Activated CD4-positive, alpha-beta T cell treated with anti-CD3 and anti-CD28 coated beads, Interleukin-2, amount 50 U/mL, for 48 hours (primary cell): ENCODE results near the gene ATXN1.

ENCODE experiments used
- DNase-seq, 2 experiments: peaks; one replicate each; pipeline ENCODE4 v3.0.0-alpha.2; 2020

Gene ATXN1

DNA sequence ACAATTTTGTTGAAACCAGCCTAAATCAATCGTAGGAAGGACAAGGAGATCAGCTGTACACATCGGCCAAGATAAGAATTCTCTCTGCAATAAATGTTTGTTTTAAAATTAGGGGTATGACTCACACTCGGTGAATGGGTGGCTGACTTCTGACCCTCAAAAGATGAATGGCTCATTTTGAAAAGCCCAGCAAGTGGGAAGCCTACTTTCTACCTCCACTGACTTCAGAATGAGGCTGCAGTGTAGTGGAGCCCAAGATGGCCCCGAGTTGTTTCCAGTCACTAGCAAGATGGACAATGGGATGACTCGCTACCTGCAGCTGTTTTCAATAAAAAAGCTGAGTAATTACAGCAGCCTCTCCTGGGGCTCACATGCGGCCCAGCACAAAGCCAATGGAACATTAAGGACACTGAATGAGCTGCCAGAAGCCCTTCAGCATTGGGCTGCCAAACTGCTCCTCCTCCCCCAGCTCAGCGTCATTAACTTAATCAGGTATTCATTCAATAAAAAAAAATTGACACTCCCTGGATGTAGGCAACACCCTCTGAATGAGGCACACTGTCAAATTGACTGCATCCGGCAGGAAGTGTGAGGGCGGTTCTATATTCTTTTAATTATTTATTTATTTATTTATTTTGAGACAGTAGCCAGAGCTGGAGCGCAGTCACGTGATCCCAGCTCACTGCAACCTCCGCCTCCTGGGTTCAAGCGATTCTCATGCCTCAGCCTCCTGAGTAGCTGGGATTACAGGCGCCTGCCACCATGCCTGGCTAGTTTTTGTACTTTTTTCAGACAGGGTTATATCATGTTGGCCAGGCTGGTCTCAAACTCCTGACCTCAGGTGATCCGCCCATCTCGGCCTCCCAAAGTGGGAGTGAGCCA is 415.6 kb downstream of the ATXN1 start:
- DNase-seq, result no peak

DNA sequence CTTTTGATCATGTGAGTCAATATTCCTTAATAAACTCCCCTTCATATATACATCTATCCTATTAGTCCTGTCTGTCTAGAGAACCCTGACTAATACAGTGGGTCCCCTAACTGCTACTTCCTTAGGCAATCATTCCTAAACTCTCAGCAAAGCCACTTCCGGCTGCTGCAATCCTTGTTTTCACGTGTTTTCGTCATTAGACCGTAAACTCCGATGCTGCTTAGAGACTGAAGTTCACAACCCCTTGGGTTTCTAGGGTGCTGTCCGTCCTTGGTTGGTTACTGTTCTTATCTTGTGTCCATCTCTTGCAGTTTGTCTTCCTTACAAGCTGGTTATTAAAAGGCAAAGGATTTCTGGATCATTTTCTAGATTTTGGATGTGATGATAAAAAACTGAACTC is 416.5 kb downstream of the ATXN1 start:
- no peak for DNase-seq

DNA sequence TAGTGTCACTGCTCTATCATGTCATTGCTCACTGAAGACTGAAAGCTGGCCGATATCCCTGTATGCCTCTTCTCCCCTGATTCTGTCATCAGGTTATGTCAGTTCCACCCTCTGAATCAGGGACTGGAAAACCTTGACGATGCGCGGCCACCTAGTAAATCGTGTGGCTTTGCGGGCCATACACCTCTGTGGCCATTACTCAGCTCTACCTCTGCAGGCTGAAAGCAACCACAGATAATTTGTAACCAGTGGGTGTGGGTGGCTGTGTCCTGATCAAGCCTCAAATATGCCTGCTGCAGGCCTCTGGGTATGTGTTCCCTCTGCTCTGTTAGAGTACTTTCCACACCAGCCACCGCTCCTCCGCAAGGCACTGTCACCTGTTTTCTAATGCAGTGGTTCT is 417.7 kb downstream of the ATXN1 start:
- no peak for DNase-seq

DNA sequence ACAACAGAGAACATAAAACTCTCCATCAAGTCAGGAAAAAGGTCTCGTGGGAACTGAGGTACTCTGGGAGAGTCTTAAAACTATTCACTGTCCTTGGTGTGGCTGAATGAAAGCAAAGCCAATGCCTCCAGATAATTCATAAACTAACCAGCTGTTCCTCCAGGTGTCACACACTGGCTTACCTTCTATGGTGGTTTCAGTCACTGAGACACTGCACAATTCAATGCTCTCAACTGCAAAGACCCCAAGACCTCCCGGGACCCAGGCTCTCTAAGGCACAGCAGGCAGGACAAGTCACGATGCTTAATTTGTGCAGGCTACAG is 422.0 kb downstream of the ATXN1 start:
- DNase-seq, result no peak

DNA sequence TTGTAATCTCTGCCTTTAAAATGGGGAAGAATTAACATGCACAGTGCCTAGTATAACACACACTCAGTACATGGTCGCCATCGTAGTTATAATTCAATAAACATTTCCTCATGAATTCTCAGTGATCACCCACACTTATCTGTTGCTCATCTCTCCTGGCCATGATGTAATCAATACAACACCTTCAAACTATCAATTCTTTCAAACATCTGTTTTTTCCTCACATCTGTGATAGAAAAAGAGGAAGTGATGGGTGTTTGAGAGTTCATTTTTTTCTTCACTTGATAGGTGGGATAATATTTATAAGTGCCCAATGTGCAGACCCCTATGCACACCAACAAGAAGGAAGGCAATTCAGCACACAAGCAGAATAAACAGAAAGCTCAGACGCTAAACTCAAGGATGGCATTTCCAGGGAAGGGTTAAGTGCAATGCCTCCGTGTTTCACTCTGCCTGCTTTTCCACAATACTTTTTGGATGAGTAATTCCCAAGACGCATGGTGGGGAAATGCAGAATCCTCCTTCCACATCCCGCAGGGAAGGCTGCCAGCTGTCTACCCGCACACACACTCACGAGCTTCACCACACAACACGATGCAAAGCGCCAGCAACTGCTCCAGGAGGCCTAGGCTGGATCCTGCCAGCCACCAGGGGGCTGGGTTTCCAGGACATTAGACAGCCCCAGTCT is 422.5 kb downstream of the ATXN1 start:
- DNase-seq, result no peak

DNA sequence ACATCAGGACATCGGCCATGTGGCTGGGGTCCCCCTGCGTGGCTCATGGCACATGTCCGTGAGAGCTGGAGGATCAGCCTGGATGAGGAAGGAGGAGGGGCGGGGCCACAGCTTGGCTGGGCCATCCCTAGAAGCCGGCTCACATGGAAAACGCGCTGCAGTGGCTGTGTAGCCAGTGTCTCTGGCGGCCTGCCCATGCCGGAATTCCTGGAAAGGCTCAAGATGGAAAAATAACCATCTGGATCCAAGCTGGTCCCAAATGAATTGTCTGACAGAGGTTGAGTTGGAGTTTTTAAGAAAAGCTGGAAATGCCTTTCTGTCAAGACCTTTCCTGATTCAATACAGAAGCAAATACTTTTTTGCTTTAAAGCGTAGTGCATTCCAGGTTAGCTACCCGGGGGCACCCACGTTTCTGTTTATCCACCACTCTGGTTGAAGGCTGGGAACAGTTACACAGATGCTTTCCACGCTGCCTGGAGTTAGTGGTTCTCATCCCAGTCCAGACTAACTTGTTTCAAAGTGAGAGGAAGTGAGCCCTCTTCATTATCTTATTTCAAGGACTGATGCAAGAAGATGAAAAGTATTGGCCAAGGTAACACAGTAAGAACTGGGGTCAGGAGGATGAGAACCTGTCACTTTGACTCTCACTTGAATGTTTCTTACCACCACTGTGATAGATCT is 423.8 kb downstream of the ATXN1 start:
- no peak for DNase-seq

DNA sequence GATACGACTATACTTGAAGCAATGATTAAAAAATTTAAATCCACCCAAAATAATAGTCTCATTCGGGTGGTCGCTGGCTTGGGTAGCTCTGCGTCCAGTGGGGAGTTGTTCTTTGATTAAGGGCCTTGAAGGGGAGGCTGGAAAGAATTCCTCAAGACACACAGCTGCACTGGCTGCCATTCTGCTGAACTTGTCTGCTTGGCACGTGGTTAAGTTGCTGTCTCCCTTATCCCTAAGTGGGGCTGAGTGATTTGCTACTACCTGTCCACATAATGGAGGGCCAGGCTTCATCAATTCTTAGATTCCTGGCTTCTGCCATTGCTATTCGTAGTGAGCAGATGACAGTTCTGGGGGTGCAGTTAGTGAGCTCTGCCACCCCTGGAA is 424.4 kb downstream of the ATXN1 start:
- no peak for DNase-seq

DNA sequence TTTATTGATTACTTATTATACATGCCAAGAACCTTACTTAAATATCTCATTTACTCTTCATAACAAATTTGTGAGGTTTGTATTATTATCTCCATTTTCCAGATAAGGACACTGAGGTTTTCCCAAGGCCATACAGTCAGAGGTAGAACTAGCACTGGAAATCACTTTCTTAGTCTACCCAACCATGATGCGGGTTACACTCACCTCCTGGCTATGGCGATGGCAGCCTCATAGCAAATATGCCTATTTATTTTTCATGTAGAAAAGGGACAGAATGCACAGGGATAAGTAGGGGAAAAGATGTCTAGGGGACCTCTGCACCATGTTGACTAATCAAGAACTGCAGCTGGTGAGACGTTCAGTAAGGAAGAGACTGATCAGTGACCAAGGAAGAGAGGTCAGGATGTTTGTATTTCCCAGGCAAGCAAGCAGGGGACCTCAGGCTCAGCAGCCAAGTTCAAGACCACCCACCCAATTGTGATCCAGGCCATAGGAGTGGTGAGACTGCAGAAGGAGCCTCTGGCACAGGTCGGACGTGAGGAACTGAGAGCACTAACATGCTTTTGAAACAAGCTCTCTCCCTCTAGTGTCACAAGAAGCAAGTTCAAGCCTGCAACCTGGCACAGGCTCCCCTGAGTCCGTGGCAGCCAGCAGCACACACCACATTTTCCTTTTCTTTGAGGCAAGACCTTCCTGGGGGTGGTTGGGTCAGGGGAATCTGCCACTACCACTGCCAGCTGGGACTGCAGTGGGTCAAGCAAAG is 425.0 kb downstream of the ATXN1 start:
- DNase-seq, result no peak

DNA sequence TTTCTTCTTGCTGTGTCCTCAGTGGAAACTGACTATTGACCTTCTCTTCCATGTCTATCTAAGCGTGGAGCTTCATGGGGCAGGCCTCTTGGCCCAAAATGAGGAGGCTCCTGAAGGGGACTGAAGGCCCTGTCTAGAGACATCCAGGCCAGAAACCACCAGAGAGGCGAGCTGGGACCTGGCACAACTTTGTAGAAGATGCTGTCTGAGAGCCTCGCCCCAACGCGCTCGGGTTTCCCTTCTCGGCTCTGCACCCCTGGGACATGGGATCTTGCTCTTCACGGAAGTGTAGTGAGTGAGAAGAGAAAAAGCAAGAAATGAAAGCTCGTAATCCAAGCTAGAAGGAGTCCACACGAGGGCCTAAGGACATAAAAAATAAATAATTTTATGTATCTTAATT is 426.1 kb downstream of the ATXN1 start:
- no peak for DNase-seq

DNA sequence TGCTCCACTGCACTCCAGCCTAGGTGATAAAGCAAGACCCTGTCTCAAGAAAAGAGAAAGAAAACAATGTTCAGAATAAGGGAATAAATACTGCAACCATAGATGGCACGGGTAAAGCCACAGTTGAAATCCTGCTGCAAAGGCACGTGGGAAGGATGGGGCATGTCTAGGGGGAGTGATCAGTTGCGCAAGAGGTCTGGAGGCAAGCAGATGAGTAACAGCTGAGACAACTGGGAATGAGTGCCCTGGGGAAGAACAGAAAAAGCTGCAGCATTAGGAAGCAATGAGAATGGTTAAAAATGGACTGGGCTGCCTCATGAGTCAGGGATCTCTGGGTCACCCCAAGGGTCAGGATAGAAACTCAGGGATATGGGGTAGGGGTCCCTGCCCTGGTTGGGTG is 426.6 kb downstream of the ATXN1 start:
- DNase-seq, result no peak

DNA sequence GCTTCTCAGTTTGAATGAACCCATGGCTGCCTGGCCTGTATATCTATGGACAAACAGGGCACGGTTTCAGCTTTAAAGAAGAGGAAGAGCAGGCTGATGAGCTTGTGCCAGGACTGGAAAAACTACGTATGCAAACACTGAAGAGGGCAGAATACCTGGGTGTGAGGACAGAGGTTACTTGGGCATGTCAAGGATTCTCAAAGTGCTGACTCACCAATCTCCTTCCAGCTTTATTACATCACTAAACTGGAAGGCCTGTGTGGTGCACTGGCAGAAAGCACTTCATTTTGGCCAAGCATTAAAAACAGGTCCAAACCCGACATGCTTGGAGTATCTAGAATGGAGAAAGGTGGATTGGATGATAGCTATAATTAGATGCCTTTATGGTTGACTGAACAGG is 427.7 kb downstream of the ATXN1 start:
- DNase-seq, result no peak

DNA sequence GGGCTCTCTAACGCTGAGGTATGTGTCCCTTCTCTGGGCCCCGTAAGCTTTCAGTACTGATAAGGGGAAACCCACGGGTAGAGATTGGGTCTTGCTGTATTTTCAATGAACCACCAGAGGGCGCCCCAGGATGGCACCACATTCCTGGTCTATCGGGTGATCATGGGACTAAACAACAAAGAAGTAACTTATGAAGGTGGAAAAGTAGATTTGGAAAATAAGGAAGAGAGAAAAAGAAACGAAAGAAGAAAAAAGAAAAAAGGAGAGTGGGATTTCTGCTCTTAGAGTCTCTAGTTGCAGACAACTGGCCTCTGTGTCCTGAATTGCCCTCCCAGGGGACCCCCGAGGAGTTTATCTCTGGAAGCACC is 429.1 kb downstream of the ATXN1 start:
- peak; percentile 85 to 88 for DNase-seq

DNA sequence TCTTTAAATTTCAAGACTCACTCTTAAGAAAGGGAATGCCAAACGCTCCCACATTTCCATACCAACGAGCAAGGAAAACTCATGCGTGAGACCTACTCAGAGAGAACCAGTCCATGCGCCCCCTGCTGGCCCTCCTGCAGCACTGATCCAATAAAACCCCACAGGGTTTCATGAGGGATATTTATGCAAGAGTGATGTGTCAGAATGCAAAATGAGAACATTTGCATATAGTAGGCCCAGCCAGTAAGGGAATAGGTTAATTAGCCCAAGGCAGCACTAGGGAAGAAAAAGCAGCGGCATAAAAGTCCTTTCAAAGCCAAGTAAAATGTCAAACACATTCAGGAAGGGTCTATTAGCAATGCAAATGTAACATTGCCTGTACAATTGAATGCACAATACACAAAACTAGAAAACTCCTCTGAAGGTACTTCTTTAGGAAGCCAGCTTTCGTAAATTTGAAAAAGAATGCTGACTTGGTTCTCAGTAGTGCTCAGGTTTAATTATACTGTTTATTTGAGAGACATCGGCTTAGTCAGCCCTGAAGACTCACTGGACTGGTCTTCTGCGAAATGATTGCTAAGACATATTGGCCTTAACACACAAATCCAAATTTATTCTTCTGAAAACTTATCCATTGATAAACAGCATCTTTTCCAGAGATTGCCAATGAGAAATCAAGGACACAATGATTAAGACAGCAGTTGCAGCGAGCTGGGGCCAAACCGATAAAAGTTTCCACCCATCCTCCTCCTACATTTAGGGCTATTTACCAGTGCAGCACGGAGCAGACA is 429.7 kb downstream of the ATXN1 start:
- peak; percentile 69 to 72 for DNase-seq

DNA sequence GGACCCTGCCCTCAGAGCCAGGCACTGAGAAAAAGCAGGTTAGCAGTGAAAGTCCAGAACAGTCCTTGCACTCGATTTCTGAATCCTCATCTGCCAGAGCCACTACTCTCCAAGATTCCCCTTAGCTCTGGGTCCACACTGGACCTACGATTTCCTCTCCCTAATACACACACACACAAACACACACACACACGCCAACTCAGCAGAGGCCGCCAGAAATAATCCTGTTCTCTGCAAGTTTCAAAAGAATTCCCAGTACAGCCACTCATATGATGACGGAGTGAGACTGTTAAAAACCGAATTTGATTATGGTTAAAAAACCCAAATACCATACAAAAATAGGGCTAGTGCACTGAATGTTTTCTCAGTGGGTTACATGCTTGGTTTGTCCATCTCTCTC is 432.0 kb downstream of the ATXN1 start:
- no peak for DNase-seq

DNA sequence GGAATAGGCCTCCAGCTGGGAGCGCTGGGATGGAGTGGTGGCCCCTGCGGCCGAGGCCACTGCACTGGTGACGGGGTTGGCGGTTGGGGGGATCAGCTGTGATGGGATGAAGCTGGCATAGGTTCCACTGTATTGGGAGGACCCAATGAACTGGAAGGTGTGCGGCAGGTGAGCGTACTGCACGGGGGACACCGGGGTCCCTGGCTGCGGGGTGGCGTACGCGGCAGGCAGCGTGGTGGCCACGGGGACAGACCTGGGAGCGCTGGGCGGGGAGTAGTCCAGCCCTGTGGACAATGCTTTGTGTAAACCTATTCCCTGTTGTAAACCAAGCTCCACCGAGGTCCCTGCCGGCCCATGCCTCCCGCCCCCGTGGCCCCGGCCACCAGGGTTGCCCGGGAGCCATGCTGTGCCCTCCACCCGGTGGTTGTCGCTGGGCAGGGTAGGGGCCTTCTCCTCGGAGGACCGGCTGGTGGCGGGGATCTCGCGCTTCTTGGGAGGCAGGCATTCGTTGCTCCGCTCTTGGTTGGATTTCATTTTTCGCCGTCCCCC is 433.4 kb downstream of the ATXN1 start:
- no peak for DNase-seq

DNA sequence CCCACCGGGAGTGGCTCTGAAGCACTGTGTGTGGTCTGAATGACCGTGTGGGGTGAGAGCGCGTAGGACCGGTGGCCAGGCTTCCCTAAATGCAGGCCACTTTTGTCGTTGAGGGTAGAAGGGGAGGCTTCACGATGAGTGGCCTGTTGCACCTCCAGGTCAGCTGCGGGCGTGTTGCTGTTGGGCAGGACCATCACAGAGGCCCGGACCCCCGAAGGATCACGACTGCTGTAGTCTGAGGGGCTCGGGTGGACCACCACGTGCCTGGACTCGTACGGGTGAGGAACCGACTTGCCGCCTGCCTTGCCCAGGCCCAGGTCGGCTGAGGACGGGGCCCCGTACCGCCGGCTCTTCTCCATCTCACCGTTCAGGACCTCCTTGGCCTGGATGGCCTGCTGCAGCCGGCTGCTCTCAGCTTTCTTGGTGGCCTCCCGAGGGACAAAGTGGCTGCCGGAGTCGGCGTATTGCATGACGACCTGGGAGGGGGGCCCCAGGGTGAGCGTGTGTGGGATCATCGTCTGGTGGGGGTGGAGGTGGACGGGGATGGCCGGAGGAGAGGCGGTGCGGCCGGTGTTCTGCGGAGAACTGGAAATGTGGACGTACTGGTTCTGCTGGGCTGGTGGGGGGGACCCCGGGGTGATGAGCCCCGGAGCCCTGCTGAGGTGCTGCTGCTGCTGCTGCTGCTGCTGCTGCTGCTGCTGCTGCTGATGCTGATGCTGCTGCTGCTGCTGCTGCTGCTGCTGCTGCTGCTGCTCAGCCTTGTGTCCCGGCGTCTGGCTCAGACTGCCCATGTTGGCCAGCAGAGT is 434.1 kb downstream of the ATXN1 start:
- DNase-seq, result no peak

DNA sequence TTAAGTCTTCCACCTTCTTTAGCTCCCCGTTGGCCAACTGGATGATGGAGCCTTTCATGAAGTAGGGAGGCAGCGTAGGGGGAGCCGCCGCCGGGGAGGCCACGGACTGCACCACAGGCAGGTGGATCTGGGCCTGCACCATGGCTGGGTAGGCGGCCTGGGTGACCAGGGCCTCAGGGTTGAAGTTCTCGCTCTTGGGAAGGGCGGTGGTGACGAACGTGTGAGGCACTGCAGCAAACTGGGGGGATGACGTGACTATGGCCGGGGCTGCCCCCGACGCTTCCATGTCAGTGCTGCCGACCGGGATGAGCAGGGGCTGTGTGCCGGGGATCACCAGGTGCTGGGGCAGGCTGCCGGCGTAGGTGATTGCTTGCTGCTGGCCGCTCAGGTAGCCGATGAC is 434.7 kb downstream of the ATXN1 start:
- no peak for DNase-seq

DNA sequence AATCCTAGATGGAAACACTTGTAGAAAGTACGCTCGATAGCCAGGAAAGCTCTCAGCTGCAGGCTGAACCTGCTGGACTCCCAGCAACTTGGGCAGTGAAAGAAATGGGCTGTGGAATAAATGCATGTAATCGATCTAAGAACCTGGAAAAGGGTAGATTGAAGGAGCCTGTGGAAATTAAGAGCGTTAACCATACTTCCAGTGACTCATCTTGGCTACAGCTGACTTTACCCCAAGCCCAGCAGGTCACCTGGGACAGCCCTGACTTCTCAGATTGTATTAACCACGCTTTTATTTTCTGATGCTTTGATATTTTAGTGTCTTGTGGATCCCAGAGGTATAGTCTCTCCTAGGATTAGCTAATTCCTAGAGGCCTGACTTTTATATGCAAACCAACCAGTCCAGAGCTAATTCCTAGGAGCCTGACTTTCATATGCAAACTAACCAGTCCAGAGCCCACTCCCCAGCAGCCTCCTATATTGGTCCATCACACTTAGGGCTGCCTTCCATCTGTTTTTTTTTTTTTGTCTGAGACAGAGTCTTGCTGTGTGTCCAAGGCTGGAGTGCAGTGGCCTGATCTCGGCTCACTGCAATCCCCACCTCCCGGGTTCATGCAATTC is 436.5 kb downstream of the ATXN1 start:
- DNase-seq, result no peak

DNA sequence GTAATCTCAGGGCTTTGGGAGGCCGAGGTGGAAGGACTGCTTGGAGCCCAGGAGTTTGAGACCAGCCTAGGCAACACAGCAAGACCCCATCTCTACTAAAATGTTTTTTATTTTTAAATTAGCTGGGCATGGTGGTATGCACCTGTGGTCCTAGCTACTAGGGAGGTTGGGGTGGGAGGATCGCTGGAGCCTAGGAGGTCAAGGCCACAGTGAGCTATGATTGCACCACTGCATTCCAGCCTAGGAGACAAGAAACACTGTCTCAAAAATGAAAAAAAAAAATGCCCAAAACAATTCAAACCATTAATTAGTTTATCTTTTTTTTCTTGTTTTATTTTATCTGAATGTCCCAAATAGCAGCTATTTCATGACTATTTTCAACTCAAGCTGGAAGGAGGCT is 437.1 kb downstream of the ATXN1 start:
- DNase-seq, result no peak

DNA sequence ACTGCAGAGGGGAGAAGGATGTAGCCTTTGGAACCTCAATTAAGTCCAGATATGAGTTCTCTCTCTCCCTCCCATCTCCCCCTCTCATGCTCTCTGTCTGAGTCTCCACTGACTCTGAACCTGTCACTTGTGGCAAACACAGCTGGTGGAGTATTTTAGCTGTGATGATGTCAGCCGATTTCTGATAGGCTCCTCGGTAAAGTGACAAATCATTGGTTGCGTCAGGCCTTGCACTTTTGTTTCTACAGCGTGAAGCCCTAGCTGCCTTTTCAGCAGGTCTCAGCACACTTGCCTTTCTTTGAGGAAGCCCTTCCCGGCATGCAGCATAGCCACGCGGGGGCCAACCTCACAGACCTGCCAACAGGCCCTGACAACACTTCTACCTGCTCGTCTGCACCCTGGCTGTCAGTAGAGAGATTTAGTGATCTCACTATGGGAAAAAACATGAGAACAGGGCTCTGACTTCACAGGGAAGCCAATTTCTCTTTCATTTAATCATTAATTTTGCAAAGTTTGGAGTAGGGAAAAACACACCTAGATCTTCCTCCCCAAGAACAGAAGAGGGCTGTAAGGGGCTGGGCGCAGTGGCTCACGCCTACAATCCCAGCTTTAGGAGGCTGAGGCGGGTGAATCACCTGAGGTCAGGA is 438.5 kb downstream of the ATXN1 start:
- peak; percentile 72 to 78 for DNase-seq
